ENCODE measurements around the gene HMCN1. TPM values are rescaled to one million over a fixed set of nuclear protein-coding genes. Genes with fewer than 3 reads are reported as not detected.

HMCN1 gene
- total RNA-seq, 1 donor from 2014 or later, result 80.0 TPM

DNA sequence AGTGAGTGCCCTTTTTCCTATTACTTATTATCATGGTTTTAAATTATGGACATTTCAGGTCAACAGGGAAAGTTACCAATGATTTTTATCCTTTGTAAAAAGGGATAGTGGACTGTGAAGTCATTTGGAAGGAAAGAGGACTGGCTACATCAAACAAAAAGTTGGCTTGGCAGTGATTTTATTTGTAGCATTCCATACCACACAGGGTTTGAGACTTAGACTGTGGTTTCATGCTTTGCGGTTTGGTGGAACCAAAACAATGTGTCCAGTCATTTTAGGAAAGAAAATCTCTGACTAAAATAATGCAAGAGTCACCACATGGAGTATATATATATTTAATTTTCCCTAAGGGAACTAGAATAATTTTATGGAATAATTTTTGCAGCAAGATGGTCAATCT lies 239.5 kb downstream of the HMCN1 start:
- peak overlapping the region; percentile 81 for H3K27ac Mint-ChIP-seq (ENCODE audit: unreplicated experiment)
- DNase-seq (ENCODE audit: low spot score), result no peak
- no peak for TF ChIP-seq CTCF (IDR thresholded peaks at IDR 0.05)
- H3K4me1 Mint-ChIP-seq (ENCODE audit: low read depth), result peaks cover 65% of the 10 kb centered on the region
- H3K36me3 Mint-ChIP-seq (ENCODE audit: low read depth), result peaks cover 3% of the 10 kb centered on the region
- H3K4me3 Mint-ChIP-seq (ENCODE audit: unreplicated experiment), result no peak overlapping the region
- H3K9me3 Mint-ChIP-seq (ENCODE audit: low read depth), result peaks cover 2% of the 10 kb centered on the region
- no peaks in the 10 kb centered on the region for H3K27me3 Mint-ChIP-seq (ENCODE audit: low read depth)

- H3K27ac Mint-ChIP-seq (ENCODE audit: unreplicated experiment), result peak overlapping the region; percentile 81
Measured at GRCh38 chr1:185974367-185975170, 240.4 kb downstream of the HMCN1 start.

DNA sequence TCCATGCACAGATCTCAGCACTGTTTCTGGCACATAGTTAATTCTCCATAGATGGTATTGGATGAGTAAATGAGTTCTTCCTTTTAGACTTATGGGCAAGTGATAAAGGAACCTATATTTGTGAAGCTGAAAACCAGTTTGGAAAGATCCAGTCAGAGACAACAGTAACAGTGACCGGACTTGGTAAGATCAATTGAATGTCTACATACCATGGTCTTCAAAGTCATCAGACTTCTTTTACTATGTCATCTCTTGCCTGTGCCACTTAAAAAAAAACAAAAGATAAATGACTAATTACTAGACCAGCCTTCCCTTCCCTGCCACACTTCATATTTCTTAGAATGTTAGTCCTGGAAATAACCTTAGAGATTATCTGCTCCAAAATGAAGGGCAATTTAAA lies 246.7 kb downstream of the HMCN1 start:
- no peak overlapping the region for H3K4me3 Mint-ChIP-seq (ENCODE audit: unreplicated experiment)
- DNase-seq (ENCODE audit: low spot score), result no peak
- H3K27me3 Mint-ChIP-seq (ENCODE audit: low read depth), result no peaks in the 10 kb centered on the region
- no peaks in the 10 kb centered on the region for H3K9me3 Mint-ChIP-seq (ENCODE audit: low read depth)
- peaks cover 7% of the 10 kb centered on the region for H3K4me1 Mint-ChIP-seq (ENCODE audit: low read depth)
- H3K27ac Mint-ChIP-seq (ENCODE audit: unreplicated experiment), result no peak overlapping the region
- no peak for TF ChIP-seq CTCF (IDR thresholded peaks at IDR 0.05)
- peaks cover 18% of the 10 kb centered on the region for H3K36me3 Mint-ChIP-seq (ENCODE audit: low read depth)

More at GRCh38 chr1:185974367-185975170, 240.4 kb downstream of the HMCN1 start:
- no peak for DNase-seq (ENCODE audit: low spot score)
- H3K36me3 Mint-ChIP-seq (ENCODE audit: low read depth), result peaks cover 6% of the 10 kb centered on the region
- no peak for TF ChIP-seq CTCF (IDR thresholded peaks at IDR 0.05)
- H3K4me1 Mint-ChIP-seq (ENCODE audit: low read depth), result peaks cover 56% of the 10 kb centered on the region
- H3K4me3 Mint-ChIP-seq (ENCODE audit: unreplicated experiment), result no peak overlapping the region
- peaks cover 2% of the 10 kb centered on the region for H3K9me3 Mint-ChIP-seq (ENCODE audit: low read depth)
- no peaks in the 10 kb centered on the region for H3K27me3 Mint-ChIP-seq (ENCODE audit: low read depth)

DNA sequence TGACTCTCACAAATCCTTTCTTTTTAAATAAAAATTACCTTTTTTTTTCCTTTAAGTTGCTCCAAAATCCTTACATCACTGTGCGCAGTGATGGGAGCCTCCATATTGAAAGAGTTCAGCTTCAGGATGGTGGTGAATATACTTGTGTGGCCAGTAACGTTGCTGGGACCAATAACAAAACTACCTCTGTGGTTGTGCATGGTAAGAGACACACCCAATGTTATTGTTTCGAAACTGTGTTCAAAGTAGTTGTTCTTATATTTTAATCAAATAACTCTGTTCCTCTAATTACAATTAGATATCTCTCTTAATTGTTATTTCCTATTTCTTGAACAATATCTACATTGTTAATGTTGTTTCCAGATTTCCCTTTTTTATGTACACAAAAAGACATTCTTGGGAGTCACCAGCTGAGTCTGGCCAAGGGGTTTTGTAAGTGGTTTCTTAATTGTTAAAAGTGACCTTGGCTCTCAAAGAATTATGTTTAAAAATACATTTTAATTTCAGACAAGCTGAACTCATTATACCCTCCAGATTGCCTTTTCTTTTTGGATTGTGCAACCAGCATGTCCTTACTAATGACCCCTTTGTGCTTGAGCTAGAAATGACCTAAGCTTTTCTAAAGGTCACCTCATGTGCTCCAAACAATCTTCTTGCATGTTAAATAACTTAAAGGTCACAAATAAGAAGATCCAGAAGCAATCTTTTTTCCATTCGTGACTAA lies 250.1 kb downstream of the HMCN1 start:
- no peak for TF ChIP-seq CTCF (IDR thresholded peaks at IDR 0.05)
- DNase-seq (ENCODE audit: low spot score), result no peak
- Mint-ChIP-seq H3K27me3 (ENCODE audit: low read depth) (no peaks in the 10 kb centered on the region), H3K4me1 (ENCODE audit: low read depth) (peaks cover 7% of the 10 kb centered on the region), H3K36me3 (ENCODE audit: low read depth) (peaks cover 21% of the 10 kb centered on the region), H3K9me3 (ENCODE audit: low read depth) (no peaks in the 10 kb centered on the region), H3K4me3 (ENCODE audit: unreplicated experiment) (no peak overlapping the region), H3K27ac (ENCODE audit: unreplicated experiment) (no peak overlapping the region)

DNA sequence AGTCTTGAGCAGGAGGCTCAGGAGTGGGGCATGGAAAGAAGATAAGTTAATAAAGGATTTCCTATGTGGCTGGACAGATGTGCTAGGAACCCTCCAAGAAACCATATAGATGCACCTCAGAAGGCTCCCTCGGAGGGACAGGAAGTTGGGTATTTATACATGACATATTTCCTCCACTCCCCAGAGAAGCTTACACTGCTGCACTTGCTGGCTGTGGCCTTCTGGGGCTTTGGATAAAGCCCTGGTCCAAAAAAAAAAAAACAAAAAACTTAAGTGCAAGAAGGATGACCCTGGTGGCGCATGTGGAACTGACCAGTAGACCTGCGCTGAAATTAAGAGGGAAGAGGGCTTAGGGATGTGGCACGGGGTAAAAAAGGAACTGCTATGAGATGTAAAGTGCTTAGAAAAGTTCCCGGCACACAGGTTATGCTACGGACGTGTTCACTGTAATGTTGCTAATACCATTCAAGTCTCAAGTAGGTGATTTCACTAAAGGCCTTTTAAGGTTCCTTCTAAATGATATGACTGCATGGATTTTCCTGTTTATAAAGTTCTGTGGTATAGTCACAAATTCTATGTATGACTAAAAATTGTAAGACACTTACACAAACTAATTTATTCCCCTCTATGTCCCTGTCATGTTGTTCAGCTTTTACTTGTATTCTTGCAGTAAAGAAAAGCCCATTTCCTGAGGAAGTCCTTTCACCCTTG lies 253.6 kb downstream of the HMCN1 start:
- H3K36me3 Mint-ChIP-seq (ENCODE audit: low read depth), result peaks cover 15% of the 10 kb centered on the region
- peaks cover 7% of the 10 kb centered on the region for H3K4me1 Mint-ChIP-seq (ENCODE audit: low read depth)
- no peaks in the 10 kb centered on the region for H3K9me3 Mint-ChIP-seq (ENCODE audit: low read depth)
- no peak overlapping the region for H3K4me3 Mint-ChIP-seq (ENCODE audit: unreplicated experiment)
- H3K27ac Mint-ChIP-seq (ENCODE audit: unreplicated experiment), result no peak overlapping the region
- no peak for DNase-seq (ENCODE audit: low spot score)
- H3K27me3 Mint-ChIP-seq (ENCODE audit: low read depth), result no peaks in the 10 kb centered on the region
- TF ChIP-seq CTCF (IDR thresholded peaks at IDR 0.05), result no peak

Data from chondrocyte (in vitro differentiated cells).